Measurements from ENCODE around the gene GIT1. TPM values are rescaled to one million over a fixed set of nuclear protein-coding genes. Genes with fewer than 3 reads are reported as not detected.

The GIT1 gene
- total RNA-seq, 2 experiments from 2014 or later: 44.3 to 60.2 TPM

GRCh38 chr17:29524692-29525091 is 64.8 kb downstream of the GIT1 start:
- H3K27ac ChIP-seq (ENCODE audit: low read depth, low read length, poor library complexity, severe bottlenecking): no peak overlapping the region
- no peaks in the 10 kb centered on the region for H4K20me1 ChIP-seq (ENCODE audit: insufficient read depth, low read length)
- no peaks in the 10 kb centered on the region for H3K4me1 ChIP-seq (ENCODE audit: insufficient read depth, low read length, poor library complexity, severe bottlenecking)
- CTCF ChIA-PET (ENCODE audit: unreplicated experiment): no interaction called here
- H3K79me2 ChIP-seq (ENCODE audit: insufficient read depth, low read depth, low read length): no peaks in the 10 kb centered on the region
- POLR2A ChIA-PET: interaction anchor here (0.7 to 2.7 kb wide), 2 partner anchors 10 to 11 kb away, joined by 4 to 11 read pairs; no protein-coding TSS in a partner anchor
- no peak overlapping the region for H3K4me3 ChIP-seq (ENCODE audit: low read depth, low read length, poor library complexity, severe bottlenecking)
- TF ChIP-seq CTCF (conservative IDR thresholded peaks at IDR 0.05; ENCODE audit: low read length): no peak
- no TSS peak for BruUV-seq (replicated peaks)
- H3K9me2 ChIP-seq (ENCODE audit: insufficient read depth, low read length): no peaks in the 10 kb centered on the region
- intact Hi-C loops (cut with micrococcal nuclease; ENCODE audit: unreplicated experiment): no loop called here
- H3K9me3 ChIP-seq (ENCODE audit: low read length): no peaks in the 10 kb centered on the region
- H2AFZ ChIP-seq (ENCODE audit: low read length): no peak overlapping the region
- peaks cover 68% of the 10 kb centered on the region for H3K36me3 ChIP-seq (ENCODE audit: insufficient read depth, low read length)
- H3K4me2 ChIP-seq (ENCODE audit: low read length): no peak overlapping the region
- no peak for DNase-seq (ENCODE audit: low spot score)

Other genes with a start within 250 kb of the GIT1 start
- gene TAOK1, start 199.3 kb downstream of the GIT1 start, total RNA-seq (2014; rRNA removed; shearing (Covaris generic)): 30.4 and 30.5 TPM in 2 replicates
- gene TAOK1, start 199.3 kb downstream of the GIT1 start, total RNA-seq (2022): 46.8 and 49.7 TPM in 2 replicates
- 7.7 and 8.5 TPM in 2 replicates for gene ABHD15, start 22.6 kb downstream of the GIT1 start, total RNA-seq (2014; rRNA removed; shearing (Covaris generic))
- 13.9 and 15.3 TPM in 2 replicates for gene ABHD15, start 22.6 kb downstream of the GIT1 start, total RNA-seq (2022)
- gene TP53I13, start 20.9 kb downstream of the GIT1 start, total RNA-seq (2014; rRNA removed; shearing (Covaris generic)): 27.5 and 30.9 TPM in 2 replicates
- 20.8 and 26.5 TPM in 2 replicates for gene TP53I13, start 20.9 kb downstream of the GIT1 start, total RNA-seq (2022)
- gene ANKRD13B, start 3.5 kb upstream of the GIT1 start, total RNA-seq (2014; rRNA removed; shearing (Covaris generic)): 17.8 and 22.8 TPM in 2 replicates
- 30.5 and 32.8 TPM in 2 replicates for gene ANKRD13B, start 3.5 kb upstream of the GIT1 start, total RNA-seq (2022)
- gene CORO6, start 33.3 kb upstream of the GIT1 start, total RNA-seq (2014; rRNA removed; shearing (Covaris generic)): 3.9 and 5.9 TPM in 2 replicates
- 6.2 and 7.5 TPM in 2 replicates for gene CORO6, start 33.3 kb upstream of the GIT1 start, total RNA-seq (2022)